Panc1 (cell line): ENCODE data around the gene OLIG3.

Experiments used
- CTCF ChIP-seq: fragments of 450-650 bp; IDR thresholded peaks from 2 replicates; pipeline ENCODE4 v1.5.1; 2017; ENCODE audit warnings: mild to moderate bottlenecking
- REST ChIP-seq, 2 experiments: IDR thresholded peaks; 2 replicates each; pipeline ENCODE4 v1.6.1; 2011 to 2012; ENCODE audit warnings: low read depth in 2 of 2, control low read depth in 1 of 2, low read length in 1 of 2, mild to moderate bottlenecking in 1 of 2, moderate library complexity in 1 of 2; ENCODE audit not compliant: insufficient read depth in 1 of 2
- SIN3A ChIP-seq: IDR thresholded peaks from 2 replicates; pipeline ENCODE4 v1.6.1; 2012; ENCODE audit warnings: low read depth, mild to moderate bottlenecking, low read length, moderate library complexity, borderline replicate concordance; ENCODE audit not compliant: insufficient read depth

- TF ChIP-seq REST (IDR thresholded peaks at IDR 0.05; ENCODE audit: insufficient read depth in 1 of 2, low read depth in 2 of 2, low read length in 1 of 2) (no peak), CTCF (no peak), SIN3A (no peak)
Observed at GRCh38 chr6:137494281-137494987, at the start of gene OLIG3.
